MM.1S (cell line): ENCODE results near the gene EDN3.

ENCODE experiments used
- DNase-seq: peaks from one replicate; pipeline ENCODE4 v3.0.0-alpha.2; 2015
- H2AFZ ChIP-seq: fragments of 300-600 bp; sonication (generic); 2 replicates; pipeline ENCODE4 v1.6.0; 2016; ENCODE audit warnings: antibody characterized with exemption, low read length
- H3F3A ChIP-seq: fragments of 300-600 bp; sonication (generic); 2 replicates; pipeline ENCODE4 v1.6.1; 2016; ENCODE audit warnings: mild to moderate bottlenecking, antibody characterized with exemption, low read length, moderate library complexity, mixed read lengths; ENCODE audit not compliant: insufficient read depth
- H3K27ac ChIP-seq: fragments of 300-600 bp; sonication (generic); 2 replicates; pipeline ENCODE4 v1.5.1; 2016; ENCODE audit warnings: mild to moderate bottlenecking, low read length
- H3K27me3 ChIP-seq: fragments of 300-600 bp; sonication (generic); replicated peaks from 2 replicates; pipeline ENCODE4 v1.6.0; 2016; ENCODE audit warnings: low read length; ENCODE audit not compliant: insufficient read depth
- H3K36me3 ChIP-seq: fragments of 300-600 bp; sonication (generic); replicated peaks from 2 replicates; pipeline ENCODE4 v1.6.1; 2016; ENCODE audit warnings: mild to moderate bottlenecking, low read length, mixed read lengths; ENCODE audit not compliant: insufficient read depth
- H3K4me1 ChIP-seq: fragments of 300-600 bp; sonication (generic); 2 replicates; pipeline ENCODE4 v1.6.1; 2016; ENCODE audit warnings: low read length, mixed read lengths
- H3K4me2 ChIP-seq: fragments of 300-600 bp; sonication (generic); 2 replicates; pipeline ENCODE4 v1.6.0; 2016; ENCODE audit warnings: low read depth, low read length
- H3K4me3 ChIP-seq: fragments of 300-600 bp; sonication (generic); 2 replicates; pipeline ENCODE4 v1.5.1; 2016; ENCODE audit warnings: low read length, mixed read lengths
- H3K79me2 ChIP-seq: fragments of 300-600 bp; sonication (generic); 2 replicates; pipeline ENCODE4 v1.6.1; 2016; ENCODE audit warnings: mixed run types, low read length, mixed read lengths
- H3K9ac ChIP-seq: fragments of 300-600 bp; sonication (generic); 2 replicates; pipeline ENCODE4 v1.6.1; 2016; ENCODE audit warnings: low read length, mixed read lengths
- H3K9me2 ChIP-seq: fragments of 300-600 bp; sonication (generic); replicated peaks from 2 replicates; pipeline ENCODE4 v1.6.1; 2016; ENCODE audit warnings: mild to moderate bottlenecking, low read length, mixed read lengths; ENCODE audit not compliant: insufficient read depth
- H3K9me3 ChIP-seq: fragments of 300-600 bp; sonication (generic); replicated peaks from 2 replicates; pipeline ENCODE4 v1.6.1; 2016; ENCODE audit warnings: mild to moderate bottlenecking, low read length, mixed read lengths; ENCODE audit not compliant: insufficient read depth
- H4K20me1 ChIP-seq: fragments of 300-600 bp; sonication (generic); 2 replicates; pipeline ENCODE4 v1.6.1; 2016; ENCODE audit warnings: mild to moderate bottlenecking, low read length, moderate library complexity, mixed read lengths; ENCODE audit not compliant: insufficient read depth
- CTCF ChIP-seq: fragments of 300-600 bp; sonication (generic); IDR thresholded peaks from 2 replicates; pipeline ENCODE4 v1.5.1; 2016; ENCODE audit warnings: antibody characterized with exemption, low read length, mixed read lengths
- EZH2 ChIP-seq: fragments of 300-600 bp; sonication (generic); optimal IDR thresholded peaks from 2 replicates; pipeline ENCODE3; 2017; ENCODE audit warnings: low read depth, mild to moderate bottlenecking, antibody characterized with exemption, low read length, mixed read lengths
- EZH2phosphoT487 ChIP-seq: fragments of 300-600 bp; sonication (generic); IDR thresholded peaks from 2 replicates; pipeline ENCODE4 v1.6.1; 2018; ENCODE audit warnings: antibody characterized with exemption, low read length

The EDN3 gene

GRCh38 chr20:59265298-59265697 is 35.1 kb upstream of the EDN3 start:
- Histone ChIP-seq H3K9ac (no peak overlapping the region), H3K4me3 (no peak overlapping the region), H3F3A (no peaks in the 10 kb centered on the region), H2AFZ (no peak overlapping the region), H3K9me3 (no peaks in the 10 kb centered on the region), H3K4me1 (no peaks in the 10 kb centered on the region), H3K79me2 (no peaks in the 10 kb centered on the region), H3K27me3 (peaks cover 92% of the 10 kb centered on the region), H4K20me1 (no peaks in the 10 kb centered on the region), H3K4me2 (no peak overlapping the region), H3K9me2 (no peaks in the 10 kb centered on the region), H3K27ac (no peak overlapping the region), H3K36me3 (no peaks in the 10 kb centered on the region)
- TF ChIP-seq EZH2, result no peak
- no peak for TF ChIP-seq EZH2phosphoT487
- no peak for TF ChIP-seq CTCF
- no peak for DNase-seq

- H3K27ac ChIP-seq, result no peak overlapping the region
- no peak for DNase-seq
- H3K9me3 ChIP-seq, result no peaks in the 10 kb centered on the region
- no peaks in the 10 kb centered on the region for H4K20me1 ChIP-seq
- no peaks in the 10 kb centered on the region for H3K9me2 ChIP-seq
- no peak overlapping the region for H3K4me2 ChIP-seq
- no peaks in the 10 kb centered on the region for H3K79me2 ChIP-seq
- H2AFZ ChIP-seq, result no peak overlapping the region
- no peak overlapping the region for H3K4me3 ChIP-seq
- H3K27me3 ChIP-seq, result peaks cover 94% of the 10 kb centered on the region
- no peaks in the 10 kb centered on the region for H3F3A ChIP-seq
- H3K36me3 ChIP-seq, result no peaks in the 10 kb centered on the region
- TF ChIP-seq EZH2phosphoT487, result no peak
- no peak for TF ChIP-seq CTCF
- no peak for TF ChIP-seq EZH2
- no peaks in the 10 kb centered on the region for H3K4me1 ChIP-seq
- H3K9ac ChIP-seq, result no peak overlapping the region
These were observed 31.5 kb upstream of the EDN3 start for GRCh38 chr20:59268870-59269269.

GRCh38 chr20:59269411-59270025 is 30.9 kb upstream of the EDN3 start:
- Histone ChIP-seq H3K4me2 (no peak overlapping the region), H3K4me3 (no peak overlapping the region), H3K27ac (no peak overlapping the region), H3K9me2 (no peaks in the 10 kb centered on the region), H3K4me1 (no peaks in the 10 kb centered on the region), H3F3A (no peaks in the 10 kb centered on the region), H3K9me3 (no peaks in the 10 kb centered on the region), H2AFZ (no peak overlapping the region), H4K20me1 (no peaks in the 10 kb centered on the region), H3K36me3 (no peaks in the 10 kb centered on the region), H3K79me2 (no peaks in the 10 kb centered on the region), H3K9ac (no peak overlapping the region), H3K27me3 (peaks cover 94% of the 10 kb centered on the region)
- TF ChIP-seq EZH2phosphoT487, result no peak
- no peak for TF ChIP-seq EZH2
- no peak for TF ChIP-seq CTCF
- no peak for DNase-seq
